Neural progenitor cell (in vitro differentiated cells): Measurements from ENCODE around the gene RNASE2.
A peak's percentile ranks its signal among the peaks of the same experiment; 100 is the strongest.

Experiments
- EZH2 ChIP-seq: fragments of 200-600 bp; sonication (generic); IDR thresholded peaks from 2 replicates; pipeline ENCODE4 v1.6.1; 2017; ENCODE audit warnings: antibody characterized with exemption, mild to moderate bottlenecking, moderate library complexity
- EZH2phosphoT487 ChIP-seq: fragments of 200-600 bp; sonication (generic); IDR thresholded peaks from 2 replicates; pipeline ENCODE4 v1.6.1; 2017; ENCODE audit warnings: antibody characterized with exemption

DNA sequence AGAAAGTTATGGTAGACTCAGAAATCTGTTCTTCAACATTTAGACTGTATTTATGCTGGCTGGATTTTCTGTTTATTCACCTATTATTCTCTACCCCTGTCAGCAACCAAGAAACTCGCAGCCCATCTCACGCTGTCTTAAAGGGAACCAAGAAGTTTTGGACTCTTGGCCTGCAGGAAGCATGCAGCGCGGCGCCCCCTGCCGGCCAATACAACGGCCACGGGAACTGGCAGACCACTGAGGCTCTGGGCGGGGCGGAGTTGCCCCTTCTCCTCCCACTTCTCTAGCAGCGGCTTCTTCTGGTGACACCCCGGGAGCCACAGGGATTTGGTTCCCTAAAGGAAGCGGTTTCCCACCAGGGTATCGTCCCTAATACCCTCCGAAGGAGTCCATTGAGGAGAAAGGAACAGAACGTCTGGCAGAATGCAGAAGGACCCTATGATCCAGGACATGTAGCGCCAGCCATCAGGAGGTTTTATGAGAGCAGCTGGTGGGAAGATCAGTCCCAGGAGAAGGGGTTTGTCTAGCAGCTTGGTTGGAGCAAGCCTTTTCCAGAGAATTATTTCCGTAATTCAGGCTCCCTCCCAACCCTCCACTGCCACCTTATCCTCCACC lies 21.0 kb upstream of the RNASE2 start:
- TF ChIP-seq EZH2 (peak; percentile 27), EZH2phosphoT487 (no peak)
